Measurements from ENCODE around the gene LACTB. TPM values are rescaled to one million over a fixed set of nuclear protein-coding genes. Genes with fewer than 3 reads are reported as not detected.

Gene LACTB
- total and polyA plus RNA-seq, 10 of the 15 experiments (the other 5 are each of a cell fraction or from before 2014, with no cell fraction given) = 5.0 to 35.3 (median 16.6) TPM

DNA sequence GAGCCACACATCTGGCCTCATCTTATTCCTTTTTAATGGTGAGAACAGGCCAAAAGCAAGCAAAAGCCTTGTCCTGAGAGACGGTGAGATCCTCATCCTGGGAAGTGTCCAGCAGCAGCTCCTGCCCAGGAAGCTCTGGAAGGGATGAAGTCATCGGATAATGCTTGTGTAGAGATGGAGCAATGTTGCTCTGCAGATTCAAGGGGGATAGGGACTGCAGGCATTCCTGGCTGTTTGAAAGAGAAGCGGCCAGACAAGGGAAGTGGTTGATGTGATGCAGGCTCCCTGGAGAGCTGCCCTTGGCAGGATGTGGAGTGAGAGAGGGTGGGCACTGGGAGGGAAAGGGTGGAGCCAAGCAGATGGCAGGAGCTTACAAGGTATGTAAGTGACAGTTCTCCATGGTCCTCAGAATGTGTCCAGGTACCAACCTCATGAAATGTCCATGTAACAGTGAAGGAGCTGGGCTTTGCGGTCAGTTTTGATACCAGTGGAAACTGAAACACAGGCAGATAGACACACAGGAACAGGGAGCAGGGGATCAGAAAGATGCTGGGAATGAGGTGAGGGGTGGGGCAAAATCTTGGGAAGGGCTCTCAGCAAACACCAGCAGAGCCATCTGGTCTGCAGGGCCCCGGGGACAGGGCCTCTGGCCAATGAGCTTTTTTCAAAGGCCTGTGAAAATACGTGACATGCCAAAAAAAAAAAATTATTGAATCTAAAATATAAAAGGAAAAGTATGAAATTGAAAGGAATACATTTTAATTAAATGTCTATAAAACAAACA lies 32.2 kb upstream of the LACTB start:
- no peak overlapping the region for H2AFZ ChIP-seq (ENCODE audit: control insufficient read depth, low read depth, low read length)
- POLR2A ChIA-PET = no interaction called here
- no peak for FAIRE-seq
- H3K27ac ChIP-seq (ENCODE audit: control insufficient read depth, insufficient read depth) = no peak overlapping the region
- no peak overlapping the region for H3K9ac ChIP-seq (ENCODE audit: control insufficient read depth, insufficient read depth, low read length)
- SMC1A ChIA-PET (ENCODE audit: uncharacterized antibody, unreplicated experiment) = interaction anchor here (0.8 to 2.8 kb wide), 2 partner anchors 42 kb away, joined by 3 to 15 read pairs; no protein-coding TSS in a partner anchor
- H3K4me1 ChIP-seq (ENCODE audit: control insufficient read depth, insufficient read depth, low read length) = no peaks in the 10 kb centered on the region
- H3K9me3 ChIP-seq (replicated peaks; ENCODE audit: control insufficient read depth, insufficient read depth, low read length) = no peaks in the 10 kb centered on the region
- RAD21 ChIA-PET (ENCODE audit: unreplicated experiment) = interaction anchor here (0.7 kb wide), 1 partner anchor 42 kb away, joined by 5 read pairs; no protein-coding TSS in a partner anchor
- H3K4me2 ChIP-seq (ENCODE audit: control insufficient read depth, insufficient read depth) = no peak overlapping the region
- no peaks in the 10 kb centered on the region for H4K20me1 ChIP-seq (ENCODE audit: control insufficient read depth, insufficient read depth)
- ATAC-seq = no peak
- no peaks in the 10 kb centered on the region for H3K36me3 ChIP-seq (ENCODE audit: control insufficient read depth in 2 of 2, insufficient read depth in 2 of 2, low read length in 1 of 2)
- BruUV-seq (replicated peaks) = no TSS peak
- WGBS (ENCODE audit: insufficient coverage, insufficient replicate concordance, low lambda C conversion rate, missing lambda C conversion rate) = 24% methylated on average over 6 of the region's 6 CpGs
- CTCF ChIA-PET = interaction anchor here (0.7 to 4.6 kb wide), 2 partner anchors 42 to 55 kb away, joined by 3 to 35 read pairs; no protein-coding TSS in a partner anchor
- TF ChIP-seq DPF2 (IDR thresholded peaks at IDR 0.05) (no peak), RBBP5 (conservative IDR thresholded peaks at IDR 0.05) (no peak), MYC (IDR thresholded peaks at IDR 0.05; ENCODE audit: insufficient read depth, insufficient read length, insufficient replicate concordance, low read length, severe bottlenecking) (no peak), BCL3 (IDR thresholded peaks at IDR 0.05; ENCODE audit: borderline replicate concordance, insufficient read depth, low read depth, low read length, poor library complexity, severe bottlenecking) (no peak), PAX5 (IDR thresholded peaks at IDR 0.05; ENCODE audit: borderline replicate concordance, low read depth, low read length) (no peak), LARP7 (IDR thresholded peaks at IDR 0.05) (no peak), HDAC6 (IDR thresholded peaks at IDR 0.05; ENCODE audit: unreplicated experiment) (no peak), CEBPB (IDR thresholded peaks at IDR 0.05; ENCODE audit: borderline replicate concordance in 1 of 2, low read depth in 2 of 2, low read length in 2 of 2) (no peak), NR2F1 (conservative IDR thresholded peaks at IDR 0.05) (no peak), CREB1 (IDR thresholded peaks at IDR 0.05; ENCODE audit: low read depth) (no peak), EGR1 (IDR thresholded peaks at IDR 0.05; ENCODE audit: borderline replicate concordance in 1 of 2, low read depth in 2 of 2, low read length in 2 of 2) (no peak)
- H3K4me3 ChIP-seq = no peak overlapping the region
- DNase-seq (ENCODE audit: low read depth, low spot score) = no peak
- in situ Hi-C loops (cut with MboI) = loop anchor here (10.0 kb wide), 2 partner anchors 245 to 315 kb away; no protein-coding TSS in a partner anchor
- H3K27me3 ChIP-seq (replicated peaks in 1 of 2; ENCODE audit: control insufficient read depth in 2 of 2, insufficient read depth in 2 of 2, low read length in 1 of 2) = no peaks in the 10 kb centered on the region; a peak in 1 of 4 replicates
- no peaks in the 10 kb centered on the region for H3K79me2 ChIP-seq (ENCODE audit: control insufficient read depth, insufficient read depth, low read length)
- intact Hi-C loops (cut with micrococcal nuclease; ENCODE audit: unreplicated experiment) = no loop called here
